Occipital lobe (tissue), 2 donors: ENCODE results near the gene TBC1D9. TPM values are rescaled to one million over a fixed set of nuclear protein-coding genes. Genes with fewer than 3 reads are reported as not detected.
"Not testable (repeated sequence)": the region's sequence is repeated elsewhere in the genome, so short reads cannot be mapped to it uniquely, and the experiment has no call there.

Source experiments
- DNase-seq: peaks from one replicate; lab custom pipeline; 2025; lab: John Stamatoyannopoulos, UW
- total RNA-seq: library from RNA; depleted of rRNA; stranded (reverse); fragments of >200 nt; gene quantifications from one replicate; pipeline ENCODE4 v1.2.3, GENCODE V29; 2014

TBC1D9 gene
- 54.0 TPM for total RNA-seq

GRCh38 chr4:140756319-140757231 is at the start of gene TBC1D9:
Gene TBC1D9, minus strand, starts transcription at chr4:140756385. Its CDS starts 340 bp downstream, at chr4:140756045.
- DNase-seq, result peak; percentile 65

- DNase-seq, result no peak
These were observed 49.1 kb upstream of the TBC1D9 start for GRCh38 chr4:140805293-140805692.

GRCh38 chr4:140802591-140802990 is 46.4 kb upstream of the TBC1D9 start:
- DNase-seq, result no peak

GRCh38 chr4:140800666-140801065 is 44.5 kb upstream of the TBC1D9 start:
- no peak for DNase-seq

- DNase-seq, result no peak
These were observed 43.6 kb upstream of the TBC1D9 start for GRCh38 chr4:140799686-140800225.

GRCh38 chr4:140793291-140793690 is 37.1 kb upstream of the TBC1D9 start:
- no peak for DNase-seq

- DNase-seq, result no peak
These were observed 34.6 kb upstream of the TBC1D9 start for GRCh38 chr4:140790765-140791164.

GRCh38 chr4:140790171-140790570 is 34.0 kb upstream of the TBC1D9 start:
- DNase-seq, result no peak

- DNase-seq, result no peak
These were observed 33.6 kb upstream of the TBC1D9 start for GRCh38 chr4:140789759-140790158.

- not testable (repeated sequence) for DNase-seq
These were observed 26.6 kb upstream of the TBC1D9 start for GRCh38 chr4:140782787-140783186.

GRCh38 chr4:140781596-140781995 is 25.4 kb upstream of the TBC1D9 start:
- no peak for DNase-seq

GRCh38 chr4:140777894-140778293 is 21.7 kb upstream of the TBC1D9 start:
- DNase-seq, result no peak

GRCh38 chr4:140777386-140777785 is 21.2 kb upstream of the TBC1D9 start:
- no peak for DNase-seq

- DNase-seq, result no peak
These were observed 20.4 kb upstream of the TBC1D9 start for GRCh38 chr4:140776556-140776955.

GRCh38 chr4:140774956-140775355 is 18.8 kb upstream of the TBC1D9 start:
- DNase-seq, result no peak

GRCh38 chr4:140774510-140774909 is 18.3 kb upstream of the TBC1D9 start:
- DNase-seq, result no peak

- no peak for DNase-seq
These were observed 13.0 kb upstream of the TBC1D9 start for GRCh38 chr4:140769209-140769608.

GRCh38 chr4:140764785-140765392 is 8.7 kb upstream of the TBC1D9 start:
- no peak for DNase-seq

GRCh38 chr4:140762202-140762601 is 6.0 kb upstream of the TBC1D9 start:
- DNase-seq, result no peak

GRCh38 chr4:140757232-140757630 is 1.0 kb upstream of the TBC1D9 start:
- no peak for DNase-seq

- DNase-seq, result peak; percentile 58
These were observed 339 bp downstream of the TBC1D9 start for GRCh38 chr4:140755774-140756318.
